GM13977 (cell line): ENCODE measurements around the gene OR2W3.
"Not testable (repeated sequence)": the region's sequence is repeated elsewhere in the genome, so short reads cannot be mapped to it uniquely, and the experiment has no call there.

Experiments
- DNase-seq: peaks from one replicate; pipeline ENCODE4 v3.0.0; 2012; ENCODE audit warnings: low spot score
- in situ Hi-C: fragments of 300-500 bp; cut with MboI; formaldehyde crosslinking; loops from one replicate; pipeline ENCODE4 v1.12.0; 2022; ENCODE audit warnings: low sequenced_read_pairs, low pct_unique_long_range_greater_than_20kb, mixed read lengths, inconsistent platforms; ENCODE audit not compliant: unreplicated experiment
- TF ChIP-seq, protein P1 (sequence below): IDR thresholded peaks from 2 replicates; pipeline ENCODE4 v1.5.1; 2012; ENCODE audit warnings: mild to moderate bottlenecking, control low read depth; ENCODE audit not compliant: insufficient read depth; ENCODE audit errors: extremely low read depth, missing control alignments

Gene OR2W3

DNA sequence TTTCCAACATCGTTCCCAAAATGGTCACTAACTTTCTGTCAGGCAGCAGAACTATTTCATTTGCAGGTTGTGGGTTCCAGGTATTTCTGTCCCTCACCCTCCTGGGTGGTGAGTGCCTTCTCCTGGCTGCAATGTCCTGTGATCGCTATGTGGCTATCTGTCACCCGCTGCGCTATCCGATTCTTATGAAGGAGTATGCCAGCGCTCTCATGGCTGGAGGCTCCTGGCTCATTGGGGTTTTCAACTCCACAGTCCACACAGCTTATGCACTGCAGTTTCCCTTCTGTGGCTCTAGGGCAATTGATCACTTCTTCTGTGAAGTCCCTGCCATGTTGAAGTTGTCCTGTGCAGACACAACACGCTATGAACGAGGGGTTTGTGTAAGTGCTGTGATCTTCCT, 38.6 kb downstream of the OR2W3 start:
- TF ChIP-seq, protein P1, sequence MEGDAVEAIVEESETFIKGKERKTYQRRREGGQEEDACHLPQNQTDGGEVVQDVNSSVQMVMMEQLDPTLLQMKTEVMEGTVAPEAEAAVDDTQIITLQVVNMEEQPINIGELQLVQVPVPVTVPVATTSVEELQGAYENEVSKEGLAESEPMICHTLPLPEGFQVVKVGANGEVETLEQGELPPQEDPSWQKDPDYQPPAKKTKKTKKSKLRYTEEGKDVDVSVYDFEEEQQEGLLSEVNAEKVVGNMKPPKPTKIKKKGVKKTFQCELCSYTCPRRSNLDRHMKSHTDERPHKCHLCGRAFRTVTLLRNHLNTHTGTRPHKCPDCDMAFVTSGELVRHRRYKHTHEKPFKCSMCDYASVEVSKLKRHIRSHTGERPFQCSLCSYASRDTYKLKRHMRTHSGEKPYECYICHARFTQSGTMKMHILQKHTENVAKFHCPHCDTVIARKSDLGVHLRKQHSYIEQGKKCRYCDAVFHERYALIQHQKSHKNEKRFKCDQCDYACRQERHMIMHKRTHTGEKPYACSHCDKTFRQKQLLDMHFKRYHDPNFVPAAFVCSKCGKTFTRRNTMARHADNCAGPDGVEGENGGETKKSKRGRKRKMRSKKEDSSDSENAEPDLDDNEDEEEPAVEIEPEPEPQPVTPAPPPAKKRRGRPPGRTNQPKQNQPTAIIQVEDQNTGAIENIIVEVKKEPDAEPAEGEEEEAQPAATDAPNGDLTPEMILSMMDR: no peak
- in situ Hi-C loops: no loop called here
- DNase-seq: no peak

DNA sequence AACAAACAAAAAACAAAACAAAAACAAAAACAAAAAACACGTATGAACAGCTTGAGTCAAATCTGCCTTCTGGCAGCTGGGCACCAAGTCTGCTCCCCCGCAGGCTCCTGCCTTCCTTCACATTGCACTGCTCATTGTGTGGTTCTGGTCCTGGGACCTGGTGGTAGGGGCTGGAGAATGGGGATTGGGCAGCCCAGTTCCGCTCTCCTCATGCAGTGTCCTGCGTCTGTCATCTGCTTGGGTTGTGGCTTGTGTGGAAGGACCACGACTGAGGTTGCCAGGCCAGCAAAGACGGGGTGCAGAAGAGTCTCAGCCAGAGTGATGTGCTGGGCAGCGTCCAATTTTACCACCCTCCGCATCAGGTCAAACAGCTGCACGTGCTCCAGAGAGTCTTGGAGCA, 40.4 kb downstream of the OR2W3 start:
- no peak for DNase-seq
- TF ChIP-seq, protein P1: no peak
- in situ Hi-C loops: no loop called here

DNA sequence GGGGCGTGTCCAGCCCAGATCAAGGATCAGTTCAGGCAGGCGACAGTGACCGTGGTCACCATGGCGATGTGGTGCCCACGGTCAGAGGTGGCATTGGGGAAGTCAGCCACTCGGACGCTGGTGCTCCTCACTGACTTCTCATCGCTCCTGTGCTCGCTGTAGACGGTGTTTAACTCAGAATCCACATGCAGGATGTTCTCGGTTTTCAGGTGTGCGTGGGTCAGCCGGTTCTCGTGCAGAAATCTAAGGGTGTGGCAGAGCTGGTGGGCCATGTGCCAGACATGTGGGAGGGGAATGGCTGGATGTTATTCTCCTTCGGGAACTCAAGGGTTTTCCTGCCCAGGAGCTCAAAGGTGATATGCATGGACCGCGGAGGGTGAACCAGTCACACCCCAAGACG, 41.0 kb downstream of the OR2W3 start:
- TF ChIP-seq, protein P1: no peak
- in situ Hi-C loops: no loop called here
- DNase-seq: no peak

DNA sequence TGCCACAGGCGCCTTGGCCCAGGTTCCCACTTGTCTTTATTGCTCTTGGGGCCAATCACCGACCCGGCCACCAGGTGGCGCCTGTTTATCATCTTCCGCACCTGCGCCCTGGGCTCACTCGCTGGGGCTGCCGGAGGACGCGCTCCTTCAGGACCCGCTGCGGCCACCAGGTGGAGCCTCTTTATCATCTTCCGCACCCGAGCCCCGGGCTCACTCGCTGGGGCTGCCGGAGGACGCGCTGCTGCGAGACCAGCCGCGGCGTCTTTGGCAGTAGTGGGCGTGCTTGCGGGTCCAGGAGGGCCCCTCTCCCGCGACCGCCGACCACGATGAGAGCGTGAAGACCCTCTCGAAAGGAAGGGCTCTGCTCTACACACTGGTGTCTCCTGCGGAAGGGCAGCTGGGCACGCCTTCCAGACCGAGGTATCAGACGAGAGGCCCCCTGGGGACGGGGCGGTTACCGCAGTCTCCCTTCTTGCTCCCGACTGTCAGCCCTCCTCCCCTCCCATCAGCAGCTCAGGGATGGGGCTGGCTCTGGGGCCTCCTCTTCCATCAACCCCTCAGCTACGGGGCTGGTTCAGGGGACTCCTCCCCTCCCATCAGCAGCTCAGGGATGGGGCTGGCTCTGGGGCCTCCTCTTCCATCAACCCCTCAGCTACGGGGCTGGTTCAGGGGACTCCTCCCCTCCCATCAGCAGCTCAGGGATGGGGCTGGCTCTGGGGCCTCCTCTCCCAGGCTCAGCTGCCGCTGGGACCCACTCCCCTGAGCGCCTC, 41.8 kb downstream of the OR2W3 start:
- peak; percentile 34 for DNase-seq
- TF ChIP-seq, protein P1: peak; percentile 68
- in situ Hi-C loops: not testable (repeated sequence)

DNA sequence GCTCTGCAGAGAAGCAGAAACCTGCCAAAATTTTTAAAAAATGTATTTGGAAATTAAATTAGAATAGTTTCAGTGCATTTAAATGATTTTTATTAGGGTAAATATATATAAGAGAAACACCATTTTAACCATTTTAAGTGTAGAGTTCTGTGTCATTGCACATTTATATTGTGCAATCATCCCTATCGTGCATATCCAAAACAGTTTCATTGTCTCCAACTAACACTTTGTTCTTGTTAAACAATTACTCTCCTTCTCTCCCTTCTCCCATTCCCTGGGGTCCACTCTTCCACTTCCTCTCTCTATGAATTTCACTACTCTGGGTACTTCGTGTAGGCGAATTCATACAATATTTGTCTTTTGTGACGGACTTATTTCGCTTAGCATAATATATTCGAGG, 47.2 kb downstream of the OR2W3 start:
- in situ Hi-C loops: no loop called here
- TF ChIP-seq, protein P1: no peak
- DNase-seq: no peak
